ENCODE results near the gene SVIL.
A peak's percentile ranks its signal among the peaks of the same experiment; 100 is the strongest.

GRCh38 chr10:29681676-29682448 is 47.1 kb upstream of the SVIL start:
- no peak for TF ChIP-seq RAD21 (IDR thresholded peaks at IDR 0.05)
- TF ChIP-seq, protein P1, sequence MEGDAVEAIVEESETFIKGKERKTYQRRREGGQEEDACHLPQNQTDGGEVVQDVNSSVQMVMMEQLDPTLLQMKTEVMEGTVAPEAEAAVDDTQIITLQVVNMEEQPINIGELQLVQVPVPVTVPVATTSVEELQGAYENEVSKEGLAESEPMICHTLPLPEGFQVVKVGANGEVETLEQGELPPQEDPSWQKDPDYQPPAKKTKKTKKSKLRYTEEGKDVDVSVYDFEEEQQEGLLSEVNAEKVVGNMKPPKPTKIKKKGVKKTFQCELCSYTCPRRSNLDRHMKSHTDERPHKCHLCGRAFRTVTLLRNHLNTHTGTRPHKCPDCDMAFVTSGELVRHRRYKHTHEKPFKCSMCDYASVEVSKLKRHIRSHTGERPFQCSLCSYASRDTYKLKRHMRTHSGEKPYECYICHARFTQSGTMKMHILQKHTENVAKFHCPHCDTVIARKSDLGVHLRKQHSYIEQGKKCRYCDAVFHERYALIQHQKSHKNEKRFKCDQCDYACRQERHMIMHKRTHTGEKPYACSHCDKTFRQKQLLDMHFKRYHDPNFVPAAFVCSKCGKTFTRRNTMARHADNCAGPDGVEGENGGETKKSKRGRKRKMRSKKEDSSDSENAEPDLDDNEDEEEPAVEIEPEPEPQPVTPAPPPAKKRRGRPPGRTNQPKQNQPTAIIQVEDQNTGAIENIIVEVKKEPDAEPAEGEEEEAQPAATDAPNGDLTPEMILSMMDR (IDR thresholded peaks at IDR 0.05; ENCODE audit: low read depth, low read length, missing input control), result no peak
- no peak for TF ChIP-seq REST (IDR thresholded peaks at IDR 0.05)
- TF ChIP-seq, protein P2, sequence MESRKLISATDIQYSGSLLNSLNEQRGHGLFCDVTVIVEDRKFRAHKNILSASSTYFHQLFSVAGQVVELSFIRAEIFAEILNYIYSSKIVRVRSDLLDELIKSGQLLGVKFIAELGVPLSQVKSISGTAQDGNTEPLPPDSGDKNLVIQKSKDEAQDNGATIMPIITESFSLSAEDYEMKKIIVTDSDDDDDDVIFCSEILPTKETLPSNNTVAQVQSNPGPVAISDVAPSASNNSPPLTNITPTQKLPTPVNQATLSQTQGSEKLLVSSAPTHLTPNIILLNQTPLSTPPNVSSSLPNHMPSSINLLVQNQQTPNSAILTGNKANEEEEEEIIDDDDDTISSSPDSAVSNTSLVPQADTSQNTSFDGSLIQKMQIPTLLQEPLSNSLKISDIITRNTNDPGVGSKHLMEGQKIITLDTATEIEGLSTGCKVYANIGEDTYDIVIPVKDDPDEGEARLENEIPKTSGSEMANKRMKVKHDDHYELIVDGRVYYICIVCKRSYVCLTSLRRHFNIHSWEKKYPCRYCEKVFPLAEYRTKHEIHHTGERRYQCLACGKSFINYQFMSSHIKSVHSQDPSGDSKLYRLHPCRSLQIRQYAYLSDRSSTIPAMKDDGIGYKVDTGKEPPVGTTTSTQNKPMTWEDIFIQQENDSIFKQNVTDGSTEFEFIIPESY (IDR thresholded peaks at IDR 0.05), result no peak
- no peak for TF ChIP-seq YY1 (IDR thresholded peaks at IDR 0.05)
- peak; percentile 24 to 46 for TF ChIP-seq GABPA (IDR thresholded peaks at IDR 0.05 in 1 of 2, conservative IDR thresholded peaks at IDR 0.05 in 1 of 2)
- TF ChIP-seq MAX (IDR thresholded peaks at IDR 0.05), result no peak
- no peak for TF ChIP-seq HNF4A (conservative IDR thresholded peaks at IDR 0.05)
- no peak for TF ChIP-seq ATF3 (IDR thresholded peaks at IDR 0.05)
- TF ChIP-seq FOXA1 (IDR thresholded peaks at IDR 0.05), result no peak
